Measurements from ENCODE around the gene SNRNP48.

The SNRNP48 gene

GRCh38 chr6:7559651-7560385 lies 30.2 kb upstream of the SNRNP48 start:
- DNase-seq = no peak

GRCh38 chr6:7561153-7561964 lies 28.6 kb upstream of the SNRNP48 start:
- peak; percentile 54 for DNase-seq

GRCh38 chr6:7562769-7563168 lies 27.2 kb upstream of the SNRNP48 start:
- DNase-seq = no peak

- no peak for DNase-seq
These were observed 23.9 kb upstream of the SNRNP48 start for GRCh38 chr6:7566107-7566506.

GRCh38 chr6:7566617-7567173 lies 23.3 kb upstream of the SNRNP48 start:
- DNase-seq = no peak

GRCh38 chr6:7568021-7568420 lies 22.0 kb upstream of the SNRNP48 start:
- no peak for DNase-seq

GRCh38 chr6:7569082-7569481 lies 20.9 kb upstream of the SNRNP48 start:
- DNase-seq = no peak

GRCh38 chr6:7572213-7572943 lies 17.6 kb upstream of the SNRNP48 start:
- no peak for DNase-seq

- DNase-seq = no peak
These were observed 15.5 kb upstream of the SNRNP48 start for GRCh38 chr6:7574500-7574899.

GRCh38 chr6:7578516-7578915 lies 11.5 kb upstream of the SNRNP48 start:
- no peak for DNase-seq

- DNase-seq = no peak
These were observed 11.1 kb upstream of the SNRNP48 start for GRCh38 chr6:7578931-7579330.

- no peak for DNase-seq
These were observed 10.1 kb upstream of the SNRNP48 start for GRCh38 chr6:7579851-7580250.

- no peak for DNase-seq
These were observed 9.5 kb upstream of the SNRNP48 start for GRCh38 chr6:7580537-7580926.

GRCh38 chr6:7580927-7581618 lies 8.9 kb upstream of the SNRNP48 start:
- DNase-seq = no peak

GRCh38 chr6:7585287-7585930 lies 4.6 kb upstream of the SNRNP48 start:
- DNase-seq = no peak

- no peak for DNase-seq
These were observed 2.3 kb upstream of the SNRNP48 start for GRCh38 chr6:7587631-7588100.

- DNase-seq = no peak
These were observed 1.5 kb upstream of the SNRNP48 start for GRCh38 chr6:7588506-7588905.

GRCh38 chr6:7589221-7589620 lies 777 bp upstream of the SNRNP48 start:
- DNase-seq = no peak

GRCh38 chr6:7590918-7591302 lies 912 bp downstream of the SNRNP48 start:
- DNase-seq = no peak

GRCh38 chr6:7591770-7592169 lies 1.8 kb downstream of the SNRNP48 start:
- DNase-seq = no peak

- no peak for DNase-seq
These were observed 3.2 kb downstream of the SNRNP48 start for GRCh38 chr6:7593229-7593628.

GRCh38 chr6:7594579-7595125 lies 4.7 kb downstream of the SNRNP48 start:
- DNase-seq = no peak
